Measurements from ENCODE around the gene PFKFB3.

PFKFB3 gene

GRCh38 chr10:6300106-6300783, 97.5 kb downstream of the PFKFB3 start:
- no peak for DNase-seq (ENCODE audit: low read depth in 4 of 4, low spot score in 1 of 4)

- DNase-seq (ENCODE audit: low read depth in 4 of 4, low spot score in 1 of 4) = no peak
Measured at GRCh38 chr10:6300784-6301460, 98.2 kb downstream of the PFKFB3 start.

DNA sequence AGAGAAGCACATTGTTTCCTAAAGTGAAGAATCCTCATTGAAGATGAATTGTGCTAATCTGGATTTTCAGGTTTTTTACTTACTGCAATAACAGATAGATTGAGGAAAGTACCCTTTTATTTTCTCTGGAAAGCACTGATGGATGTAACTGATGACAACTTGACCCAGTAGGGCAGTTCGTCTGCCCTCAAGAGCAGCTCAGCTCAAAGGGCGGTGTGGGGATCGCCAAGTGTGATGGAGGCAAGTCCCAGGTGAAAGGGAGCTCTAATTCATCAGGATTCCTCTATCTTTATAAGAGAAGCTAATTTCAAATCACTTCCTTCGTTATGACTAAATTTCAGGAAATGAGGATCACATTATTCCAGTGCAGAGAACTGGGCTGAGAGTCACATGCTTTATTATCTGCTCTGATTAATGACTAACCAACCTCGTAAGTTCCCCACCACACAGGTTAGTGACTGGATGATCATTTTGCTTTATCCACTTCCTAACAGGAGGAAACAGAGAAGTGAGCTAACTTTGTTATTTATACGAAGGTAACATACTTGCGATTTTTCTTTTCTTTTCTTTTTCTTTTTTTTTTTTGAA, 98.8 kb downstream of the PFKFB3 start:
- DNase-seq (ENCODE audit: low read depth in 4 of 4, low spot score in 1 of 4) = no peak
